Measurements from ENCODE around the gene MSLN. TPM values are rescaled to one million over a fixed set of nuclear protein-coding genes. Genes with fewer than 3 reads are reported as not detected.
A peak's percentile ranks its signal among the peaks of the same experiment; 100 is the strongest.
"Not testable (repeated sequence)": the region's sequence is repeated elsewhere in the genome, so short reads cannot be mapped to it uniquely, and the experiment has no call there.

Gene MSLN
- total RNA-seq, 1 donor from 2014 or later = not detected

DNA sequence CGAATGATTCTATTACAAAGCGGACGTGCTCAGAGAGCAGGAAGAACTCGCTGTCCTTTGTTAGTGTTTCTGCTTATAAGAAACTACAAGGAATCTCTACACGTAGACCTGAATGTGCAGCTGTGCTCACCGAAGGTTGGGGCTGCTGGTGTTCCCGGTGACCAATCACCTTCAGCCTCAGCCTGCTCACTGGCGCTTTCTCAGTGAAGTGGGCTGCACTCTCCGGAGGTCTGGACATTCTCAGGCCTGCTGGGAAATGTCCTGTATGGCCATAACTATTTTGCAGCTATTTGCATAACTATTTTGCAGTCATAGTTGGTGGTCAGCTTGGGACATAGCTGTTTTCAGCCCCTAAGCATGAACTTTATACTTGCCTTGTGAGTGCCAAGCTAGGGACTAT lies 10.0 kb upstream of the MSLN start:
- intact Hi-C loops (cut with micrococcal nuclease) = no loop called here
- no peaks in the 10 kb centered on the region for H3K9me3 Mint-ChIP-seq
- no peak for DNase-seq
- H3K36me3 Mint-ChIP-seq (ENCODE audit: low read depth) = no peaks in the 10 kb centered on the region
- peaks cover 2% of the 10 kb centered on the region for H3K27me3 Mint-ChIP-seq
- no peaks in the 10 kb centered on the region for H3K4me1 Mint-ChIP-seq
- H3K27ac Mint-ChIP-seq = no peak overlapping the region
- no peak overlapping the region for H3K4me3 Mint-ChIP-seq

DNA sequence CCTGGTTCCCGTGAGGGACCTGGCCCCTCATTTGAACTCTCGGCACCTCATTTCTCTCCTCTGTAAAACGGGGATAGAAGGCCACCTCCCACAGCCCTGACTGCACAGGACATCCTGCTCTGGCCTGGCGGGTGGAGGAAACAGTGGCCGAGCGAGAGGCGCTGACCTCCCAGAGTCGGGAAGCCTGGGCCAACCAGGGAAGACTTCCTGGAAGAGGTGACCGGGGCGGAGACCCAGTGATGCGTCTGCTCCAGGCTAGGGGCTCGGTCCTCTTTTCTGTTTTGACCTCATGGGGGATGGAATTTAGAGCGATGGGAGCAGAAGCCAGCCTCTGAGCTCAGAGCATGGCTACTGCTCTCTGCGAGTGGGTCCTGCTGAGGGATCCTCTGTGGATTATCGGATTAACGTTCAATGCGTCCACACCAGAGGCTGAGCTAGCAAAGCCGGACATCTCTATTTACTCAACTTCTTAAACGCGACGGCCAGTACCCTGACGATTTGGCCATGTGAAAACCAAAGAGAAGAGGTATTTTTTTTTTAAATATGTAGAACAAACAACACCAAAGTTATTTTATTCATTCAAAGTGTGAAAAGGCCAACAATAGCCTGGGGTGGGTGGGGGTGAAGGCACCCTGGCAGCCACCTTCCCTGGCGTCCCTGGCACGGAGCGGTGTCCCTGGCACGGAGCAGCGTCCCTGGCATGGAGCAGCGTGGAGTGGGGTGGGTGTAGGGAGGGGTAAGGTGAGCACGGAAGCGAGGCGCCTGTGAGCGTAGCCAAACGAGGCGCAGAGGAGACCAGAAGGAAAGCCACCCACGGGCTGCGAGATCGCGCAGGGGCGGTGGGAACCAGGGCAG lies 9.2 kb upstream of the MSLN start:
- H3K9me3 Mint-ChIP-seq = no peaks in the 10 kb centered on the region
- H3K4me3 Mint-ChIP-seq = no peak overlapping the region
- no peaks in the 10 kb centered on the region for H3K36me3 Mint-ChIP-seq (ENCODE audit: low read depth)
- intact Hi-C loops (cut with micrococcal nuclease) = no loop called here
- no peaks in the 10 kb centered on the region for H3K4me1 Mint-ChIP-seq
- no peak for DNase-seq
- H3K27me3 Mint-ChIP-seq = peaks cover 5% of the 10 kb centered on the region
- H3K27ac Mint-ChIP-seq = no peak overlapping the region

DNA sequence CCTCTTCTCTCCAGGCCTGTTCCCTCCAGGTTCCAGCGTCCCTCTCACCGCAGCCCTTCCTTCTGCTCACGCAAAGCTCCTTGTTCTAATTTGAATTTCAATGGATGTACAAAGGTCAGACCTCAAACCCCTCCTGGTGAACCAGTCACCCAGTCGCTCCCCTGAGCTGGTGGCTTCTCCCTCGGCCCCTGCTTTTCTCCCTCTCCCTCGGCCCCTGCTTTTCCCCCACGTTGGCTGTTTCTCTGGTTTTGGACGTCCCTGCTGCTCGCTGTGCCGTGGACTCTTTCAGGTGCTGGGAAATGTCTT lies 8.6 kb upstream of the MSLN start:
- Mint-ChIP-seq H3K4me1 (no peaks in the 10 kb centered on the region), H3K36me3 (ENCODE audit: low read depth) (no peaks in the 10 kb centered on the region), H3K27me3 (peaks cover 8% of the 10 kb centered on the region), H3K4me3 (no peak overlapping the region), H3K9me3 (no peaks in the 10 kb centered on the region), H3K27ac (no peak overlapping the region)
- intact Hi-C loops (cut with micrococcal nuclease) = no loop called here
- no peak for DNase-seq

- H3K27ac Mint-ChIP-seq; DNase-seq; H3K4me1 Mint-ChIP-seq; H3K4me3 Mint-ChIP-seq; H3K27me3 Mint-ChIP-seq; H3K36me3 Mint-ChIP-seq (ENCODE audit: low read depth); H3K9me3 Mint-ChIP-seq; intact Hi-C loops (cut with micrococcal nuclease): not testable (repeated sequence)
These were observed 6.4 kb upstream of the MSLN start for GRCh38 chr16:754121-754607.

DNA sequence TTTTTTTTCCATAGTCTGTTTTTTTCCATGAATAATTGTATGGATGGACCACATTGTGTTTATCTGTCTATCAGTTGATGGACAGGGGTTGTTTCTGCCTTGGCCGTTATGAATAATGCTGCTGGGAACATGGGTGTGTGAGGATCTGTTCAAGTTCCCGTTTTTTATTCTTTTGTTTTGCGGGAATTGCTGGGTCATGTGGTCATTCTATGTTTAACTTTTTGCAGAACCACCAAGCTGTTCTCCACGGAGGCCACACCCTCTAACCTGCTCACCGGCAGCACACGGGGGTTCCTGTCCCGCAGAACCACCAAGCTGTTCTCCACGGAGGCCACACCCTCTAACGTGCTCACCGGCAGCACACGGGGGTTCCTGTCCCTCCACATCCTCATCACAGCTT lies 5.9 kb upstream of the MSLN start:
- H3K4me1 Mint-ChIP-seq = no peaks in the 10 kb centered on the region
- H3K27ac Mint-ChIP-seq = no peak overlapping the region
- intact Hi-C loops (cut with micrococcal nuclease) = no loop called here
- H3K36me3 Mint-ChIP-seq (ENCODE audit: low read depth) = no peaks in the 10 kb centered on the region
- no peak overlapping the region for H3K4me3 Mint-ChIP-seq
- H3K27me3 Mint-ChIP-seq = peaks cover 10% of the 10 kb centered on the region
- no peak for DNase-seq
- H3K9me3 Mint-ChIP-seq = no peaks in the 10 kb centered on the region

DNA sequence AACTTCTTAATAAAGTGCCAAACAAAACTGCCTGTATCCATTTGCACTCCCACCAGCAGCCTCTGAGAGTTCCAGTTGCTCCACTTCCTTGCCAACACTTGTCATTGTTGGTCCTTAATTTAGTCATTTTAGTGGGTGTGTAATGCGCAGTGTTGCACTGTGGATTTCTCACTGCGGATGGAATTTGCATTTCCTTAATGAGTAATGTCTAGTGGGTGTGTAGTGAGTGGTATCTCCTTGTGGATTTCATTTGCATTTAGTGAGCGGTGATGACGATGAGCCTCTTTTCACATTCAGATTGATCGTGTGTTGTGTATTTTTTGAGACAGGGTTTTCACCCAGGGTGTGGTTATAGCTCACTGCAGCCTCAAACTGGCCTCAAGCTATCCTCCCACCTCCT lies 4.1 kb upstream of the MSLN start:
- H3K27me3 Mint-ChIP-seq = peaks cover 10% of the 10 kb centered on the region
- no peaks in the 10 kb centered on the region for H3K4me1 Mint-ChIP-seq
- no peaks in the 10 kb centered on the region for H3K36me3 Mint-ChIP-seq (ENCODE audit: low read depth)
- no peaks in the 10 kb centered on the region for H3K9me3 Mint-ChIP-seq
- DNase-seq = no peak
- intact Hi-C loops (cut with micrococcal nuclease) = no loop called here
- peak overlapping the region; percentile 14 for H3K27ac Mint-ChIP-seq
- H3K4me3 Mint-ChIP-seq = no peak overlapping the region

GRCh38 chr16:759110-759910 lies 1.2 kb upstream of the MSLN start:
- no peaks in the 10 kb centered on the region for H3K9me3 Mint-ChIP-seq
- DNase-seq = no peak
- H3K4me1 Mint-ChIP-seq = no peaks in the 10 kb centered on the region
- peaks cover 10% of the 10 kb centered on the region for H3K27me3 Mint-ChIP-seq
- H3K4me3 Mint-ChIP-seq = no peak overlapping the region
- no peaks in the 10 kb centered on the region for H3K36me3 Mint-ChIP-seq (ENCODE audit: low read depth)
- no peak overlapping the region for H3K27ac Mint-ChIP-seq
- intact Hi-C loops (cut with micrococcal nuclease) = no loop called here

DNA sequence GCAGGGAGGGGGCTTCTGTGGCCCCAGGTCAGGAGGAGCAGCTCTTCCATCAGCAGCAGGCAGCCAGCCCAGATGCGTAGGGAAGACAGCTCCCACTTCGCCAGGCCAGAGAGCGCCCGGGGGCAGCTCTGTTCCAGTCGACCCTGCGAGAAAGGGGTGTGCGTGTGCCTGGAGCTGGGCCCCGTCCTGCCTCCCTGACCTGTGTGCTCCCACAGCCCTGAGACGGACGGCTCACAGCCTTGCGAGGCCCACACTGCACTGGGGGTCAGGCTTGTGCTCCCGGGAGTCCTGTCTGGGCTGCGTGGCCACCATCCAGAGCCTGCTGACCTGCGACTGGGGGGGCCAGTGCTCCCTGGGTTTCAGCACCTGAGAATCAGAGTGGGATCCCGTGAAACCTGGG lies 469 bp upstream of the MSLN start:
- intact Hi-C loops (cut with micrococcal nuclease) = no loop called here
- peaks cover 8% of the 10 kb centered on the region for H3K27me3 Mint-ChIP-seq
- no peak for DNase-seq
- no peak overlapping the region for H3K4me3 Mint-ChIP-seq
- H3K27ac Mint-ChIP-seq = no peak overlapping the region
- no peaks in the 10 kb centered on the region for H3K9me3 Mint-ChIP-seq
- no peaks in the 10 kb centered on the region for H3K36me3 Mint-ChIP-seq (ENCODE audit: low read depth)
- no peaks in the 10 kb centered on the region for H3K4me1 Mint-ChIP-seq

DNA sequence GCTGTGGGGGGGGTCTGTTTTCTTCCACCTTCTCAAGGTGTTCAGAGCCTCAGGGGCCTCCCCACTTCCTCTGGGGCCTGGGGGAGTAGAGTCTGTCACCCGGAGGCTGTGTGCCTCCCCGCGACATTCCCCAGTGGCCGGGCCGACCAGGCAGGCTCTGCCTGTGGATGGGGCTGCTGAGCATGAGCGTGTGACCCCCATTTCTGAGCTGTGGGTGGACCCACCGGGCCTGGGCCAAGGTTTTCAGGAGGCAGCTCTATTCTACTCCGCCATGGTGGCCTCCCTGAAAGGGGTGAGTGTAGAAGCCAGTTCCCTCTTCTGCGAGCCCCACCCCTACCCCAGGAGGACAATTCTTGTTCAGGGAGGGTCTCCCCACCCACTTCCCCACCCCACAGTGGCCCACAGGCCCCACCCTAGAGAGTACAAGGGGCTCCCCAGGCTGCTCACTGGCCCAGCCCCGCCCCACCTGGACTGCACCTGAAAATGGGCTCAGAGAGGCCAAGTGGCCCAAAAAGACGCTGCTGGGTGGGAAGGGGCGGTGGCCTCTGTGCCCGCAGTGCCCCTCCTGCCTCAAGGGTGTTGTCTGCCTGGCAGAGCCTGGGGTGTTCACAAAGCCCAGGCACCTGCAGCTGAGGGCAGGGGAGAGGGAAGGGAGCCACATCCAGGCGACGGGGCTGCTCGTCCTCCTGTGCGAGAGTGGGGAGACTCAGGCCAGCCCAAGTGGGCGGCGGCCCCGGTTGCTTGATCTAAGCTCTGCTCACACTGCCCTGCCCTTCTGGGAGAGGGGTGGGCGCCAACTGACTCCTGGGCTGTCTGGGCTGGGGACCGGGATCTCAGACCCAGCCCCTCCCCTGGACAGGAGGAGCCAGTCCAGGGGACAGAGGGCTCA lies 1.3 kb downstream of the MSLN start:
- H3K4me3 Mint-ChIP-seq = no peak overlapping the region
- intact Hi-C loops (cut with micrococcal nuclease) = no loop called here
- no peak for DNase-seq
- no peaks in the 10 kb centered on the region for H3K9me3 Mint-ChIP-seq
- peaks cover 2% of the 10 kb centered on the region for H3K27me3 Mint-ChIP-seq
- no peak overlapping the region for H3K27ac Mint-ChIP-seq
- H3K4me1 Mint-ChIP-seq = no peaks in the 10 kb centered on the region
- no peaks in the 10 kb centered on the region for H3K36me3 Mint-ChIP-seq (ENCODE audit: low read depth)

DNA sequence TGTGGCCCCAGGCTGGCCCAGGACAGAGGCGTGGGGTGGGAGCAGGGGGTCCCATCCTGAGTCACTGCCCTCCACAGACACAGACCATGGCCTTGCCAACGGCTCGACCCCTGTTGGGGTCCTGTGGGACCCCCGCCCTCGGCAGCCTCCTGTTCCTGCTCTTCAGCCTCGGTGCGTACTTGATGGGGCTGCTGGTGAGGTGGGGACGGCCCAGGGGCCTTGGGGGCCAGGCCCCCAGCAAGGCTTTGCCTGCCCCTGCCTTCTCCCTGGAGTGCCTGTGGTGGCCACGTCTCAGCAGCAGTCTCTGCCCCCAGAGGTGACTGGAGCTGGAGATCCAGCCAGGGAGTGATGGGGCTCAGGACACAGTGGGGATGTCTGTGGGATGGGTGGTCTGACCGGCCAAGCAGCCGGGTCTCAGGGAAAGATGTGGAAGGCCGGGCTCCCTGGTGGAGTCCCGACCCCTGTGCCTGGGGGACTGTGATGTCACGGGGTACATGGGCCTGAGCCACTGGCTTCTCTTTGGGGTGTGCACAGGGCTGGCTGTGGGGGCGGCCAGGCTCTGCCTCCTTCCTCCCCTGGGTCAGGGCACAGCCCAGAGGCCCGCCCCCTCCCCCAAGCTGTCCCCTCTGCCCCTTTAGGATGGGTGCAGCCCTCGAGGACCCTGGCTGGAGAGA lies 2.2 kb downstream of the MSLN start:
- H3K36me3 Mint-ChIP-seq (ENCODE audit: low read depth) = no peaks in the 10 kb centered on the region
- no peak for DNase-seq
- H3K27ac Mint-ChIP-seq = no peak overlapping the region
- H3K4me1 Mint-ChIP-seq = no peaks in the 10 kb centered on the region
- no peak overlapping the region for H3K4me3 Mint-ChIP-seq
- H3K27me3 Mint-ChIP-seq = no peaks in the 10 kb centered on the region
- H3K9me3 Mint-ChIP-seq = no peaks in the 10 kb centered on the region
- intact Hi-C loops (cut with micrococcal nuclease) = no loop called here

DNA sequence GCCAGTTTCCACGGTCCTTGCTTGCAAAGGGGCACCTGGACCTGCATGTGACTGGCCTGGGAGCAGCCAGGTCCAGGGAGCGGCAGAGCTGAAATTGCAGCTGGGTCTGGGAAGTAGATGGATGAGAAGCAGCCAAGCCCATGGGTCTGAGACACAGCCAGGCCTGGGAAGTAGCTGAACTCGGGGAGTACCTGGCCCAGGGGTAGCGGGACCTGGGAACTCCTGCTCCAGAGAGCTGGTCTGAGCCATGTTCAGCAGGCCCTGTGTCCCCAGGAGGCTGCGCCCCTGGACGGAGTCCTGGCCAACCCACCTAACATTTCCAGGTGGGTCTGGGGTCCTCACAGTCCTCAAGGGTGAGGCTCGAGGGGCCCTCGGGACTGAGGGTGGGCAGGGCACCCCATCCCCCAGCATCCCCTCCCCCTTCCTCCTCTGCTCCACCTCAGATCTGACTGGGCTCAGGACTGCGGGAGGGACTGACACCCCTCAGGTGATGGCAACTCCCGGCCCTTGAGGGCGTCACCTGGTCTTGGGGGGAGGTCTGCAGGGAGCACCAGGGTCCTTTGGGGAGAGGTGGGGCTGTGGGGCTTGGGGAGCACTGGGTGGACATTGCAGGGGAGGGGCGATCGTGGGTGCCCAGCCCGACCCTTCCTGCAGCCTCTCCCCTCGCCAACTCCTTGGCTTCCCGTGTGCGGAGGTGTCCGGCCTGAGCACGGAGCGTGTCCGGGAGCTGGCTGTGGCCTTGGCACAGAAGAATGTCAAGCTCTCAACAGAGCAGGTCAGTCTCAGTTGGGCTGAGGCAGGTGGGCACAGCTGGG lies 3.0 kb downstream of the MSLN start:
- Mint-ChIP-seq H3K9me3 (no peaks in the 10 kb centered on the region), H3K4me1 (no peaks in the 10 kb centered on the region), H3K36me3 (ENCODE audit: low read depth) (no peaks in the 10 kb centered on the region), H3K4me3 (no peak overlapping the region), H3K27ac (no peak overlapping the region), H3K27me3 (no peaks in the 10 kb centered on the region)
- intact Hi-C loops (cut with micrococcal nuclease) = no loop called here
- DNase-seq = no peak

GRCh38 chr16:764184-764750 lies 3.7 kb downstream of the MSLN start:
- intact Hi-C loops (cut with micrococcal nuclease) = no loop called here

More at GRCh38 chr16:764184-764750, 3.7 kb downstream of the MSLN start:
- Mint-ChIP-seq H3K9me3 (no peaks in the 10 kb centered on the region), H3K4me1 (no peaks in the 10 kb centered on the region), H3K4me3 (no peak overlapping the region), H3K27ac (no peak overlapping the region), H3K27me3 (no peaks in the 10 kb centered on the region), H3K36me3 (ENCODE audit: low read depth) (no peaks in the 10 kb centered on the region)
- DNase-seq = no peak
